AG04450 (cell line): ENCODE data around the gene CLIP1. TPM values are rescaled to one million over a fixed set of nuclear protein-coding genes. Genes with fewer than 3 reads are reported as not detected.

Source experiments
- CTCF ChIA-PET: fragments of 300-600, 350-600 bp; formaldehyde crosslinking; extraction: SDS; loops from one replicate; lab custom pipeline; 2022; ENCODE audit warnings: antibody characterized with exemption, inconsistent platforms; lab: Charles Lee
- POLR2A ChIA-PET: fragments of 350-600 bp; formaldehyde crosslinking; extraction: SDS; loops from one replicate; lab custom pipeline; 2021; ENCODE audit warnings: antibody characterized with exemption, inconsistent platforms; lab: Yijun Ruan, JAX
- DNase-seq: peaks from one replicate; pipeline ENCODE4 v3.0.0-alpha.2; 2011; ENCODE audit warnings: low read depth, low spot score
- H3K27ac ChIP-seq: one replicate; pipeline ENCODE4 v1.5.1; 2012; ENCODE audit warnings: low read depth, low read length, control low read depth
- H3K27me3 ChIP-seq: one replicate; pipeline ENCODE4 v1.6.0; 2012; ENCODE audit warnings: low read length; ENCODE audit not compliant: control insufficient read depth, insufficient read depth
- H3K4me3 ChIP-seq: 2 replicates; pipeline ENCODE4 v1.5.1; 2011; ENCODE audit warnings: mild to moderate bottlenecking, low read depth, low read length, control low read depth
- H3K9me3 ChIP-seq: 2 replicates; pipeline ENCODE4 v1.5.1; 2012; ENCODE audit warnings: low read length; ENCODE audit not compliant: control insufficient read depth, insufficient read depth
- CTCF ChIP-seq: IDR thresholded peaks from 2 replicates; pipeline ENCODE4 v1.5.1; 2011; ENCODE audit warnings: low read depth, low read length, control low read depth, inconsistent platforms
- polyA plus RNA-seq: library from polyadenylated mRNA; depleted of rRNA; stranded (reverse); fragments of >200 nt; gene quantifications from 2 replicates; pipeline ENCODE4 v1.2.3, GENCODE V29; 2011

CLIP1 gene
- polyA plus RNA-seq, 1 experiment = 63.6 TPM

GRCh38 chr12:122333142-122334087 lies 89.1 kb downstream of the CLIP1 start:
- Histone ChIP-seq H3K27me3 (no peaks in the 10 kb centered on the region), H3K27ac (no peak overlapping the region), H3K9me3 (no peaks in the 10 kb centered on the region), H3K4me3 (no peak overlapping the region)
- no peak for DNase-seq
- CTCF ChIA-PET = interaction anchor here (1.0 to 4.9 kb wide), 5 partner anchors 11 to 139 kb away, joined by 3 to 48 read pairs (median 4); no protein-coding TSS in a partner anchor
- POLR2A ChIA-PET = interaction anchor here (0.5 kb wide), 1 partner anchor 185 kb away, joined by 3 read pairs; no protein-coding TSS in a partner anchor
- TF ChIP-seq CTCF = no peak

- H3K27ac ChIP-seq = no peak overlapping the region
- no peaks in the 10 kb centered on the region for H3K27me3 ChIP-seq
- ChIA-PET POLR2A (interaction anchor here (0.6 kb wide), 1 partner anchor 33 kb away, joined by 5 read pairs; no protein-coding TSS in a partner anchor), CTCF (interaction anchor here (1.4 to 1.8 kb wide), 2 partner anchors 9 to 28 kb away, joined by 5 to 6 read pairs; no protein-coding TSS in a partner anchor)
- no peak overlapping the region for H3K4me3 ChIP-seq
- DNase-seq = no peak
- no peaks in the 10 kb centered on the region for H3K9me3 ChIP-seq
- TF ChIP-seq CTCF = no peak
Observed at GRCh38 chr12:122327494-122328385, 94.7 kb downstream of the CLIP1 start.

GRCh38 chr12:122327014-122327413 lies 95.5 kb downstream of the CLIP1 start:
- Histone ChIP-seq H3K27ac (no peak overlapping the region), H3K4me3 (no peak overlapping the region), H3K9me3 (no peaks in the 10 kb centered on the region), H3K27me3 (no peaks in the 10 kb centered on the region)
- DNase-seq = no peak
- ChIA-PET POLR2A (no interaction called here), CTCF (interaction anchor here (1.8 kb wide), 1 partner anchor 10 kb away, joined by 5 read pairs; no protein-coding TSS in a partner anchor)
- no peak for TF ChIP-seq CTCF

- H3K27ac ChIP-seq = no peak overlapping the region
- ChIA-PET POLR2A (no interaction called here), CTCF (no interaction called here)
- no peaks in the 10 kb centered on the region for H3K9me3 ChIP-seq
- no peak for DNase-seq
- H3K4me3 ChIP-seq = no peak overlapping the region
- no peak for TF ChIP-seq CTCF
- H3K27me3 ChIP-seq = no peaks in the 10 kb centered on the region
Observed at GRCh38 chr12:122326586-122326985, 95.9 kb downstream of the CLIP1 start.
